H9 (cell line): ENCODE data around the gene NECAB2. TPM values are rescaled to one million over a fixed set of nuclear protein-coding genes. Genes with fewer than 3 reads are reported as not detected.

Source experiments
- DNase-seq: peaks from one replicate; pipeline ENCODE4 v3.0.0-alpha.2; 2017
- H2AFZ ChIP-seq: one replicate; pipeline ENCODE4 v1.6.1; 2013; ENCODE audit warnings: mild to moderate bottlenecking, low read length, control low read depth, moderate library complexity
- H2AK5ac ChIP-seq: 2 replicates; pipeline ENCODE4 v1.6.1; 2013; ENCODE audit warnings: low read length, control low read depth, mixed read lengths; ENCODE audit not compliant: insufficient read length
- H2BK120ac ChIP-seq: one replicate; pipeline ENCODE4 v1.6.1; 2013; ENCODE audit warnings: low read depth, mild to moderate bottlenecking, low read length, control low read depth, inconsistent platforms; ENCODE audit not compliant: poor library complexity, severe bottlenecking
- H2BK12ac ChIP-seq: 2 replicates; pipeline ENCODE4 v1.6.1; 2013; ENCODE audit warnings: low read length, control low read depth, mixed read lengths, low read depth; ENCODE audit not compliant: insufficient read length
- H2BK15ac ChIP-seq: 2 replicates; pipeline ENCODE4 v1.6.1; 2013; ENCODE audit warnings: low read depth, low read length, control low read depth
- H2BK20ac ChIP-seq: one replicate; pipeline ENCODE4 v1.6.1; 2013; ENCODE audit warnings: low read depth, mild to moderate bottlenecking, low read length, control low read depth, inconsistent platforms; ENCODE audit not compliant: poor library complexity, severe bottlenecking
- H2BK5ac ChIP-seq: 2 replicates; pipeline ENCODE4 v1.6.1; 2013; ENCODE audit warnings: low read length, control low read depth, mixed read lengths; ENCODE audit not compliant: insufficient read length
- H3K14ac ChIP-seq: 2 replicates; pipeline ENCODE4 v1.6.1; 2013; ENCODE audit warnings: low read length, control low read depth; ENCODE audit not compliant: insufficient read depth
- H3K18ac ChIP-seq: 2 replicates; pipeline ENCODE4 v1.6.1; 2013; ENCODE audit warnings: low read depth, mild to moderate bottlenecking, mixed read lengths, low read length, control low read depth; ENCODE audit not compliant: insufficient read length
- H3K23ac ChIP-seq: 2 replicates; pipeline ENCODE4 v1.6.1; 2013; ENCODE audit warnings: low read length, control low read depth, mixed read lengths, low read depth; ENCODE audit not compliant: insufficient read length
- H3K23me2 ChIP-seq: 2 replicates; pipeline ENCODE4 v1.6.1; 2013; ENCODE audit warnings: low read depth, mild to moderate bottlenecking, mixed read lengths, low read length, control low read depth; ENCODE audit not compliant: insufficient read length, poor library complexity, severe bottlenecking
- H3K27ac ChIP-seq: 2 replicates; pipeline ENCODE4 v1.5.1; 2013; ENCODE audit warnings: low read length, control low read depth, mixed read lengths, low read depth; ENCODE audit not compliant: insufficient read length
- H3K27me3 ChIP-seq: 2 replicates; pipeline ENCODE4 v1.6.1; 2013; ENCODE audit warnings: low read length, control low read depth, inconsistent platforms; ENCODE audit not compliant: insufficient read depth
- H3K4ac ChIP-seq: 2 replicates; pipeline ENCODE4 v1.6.1; 2013; ENCODE audit warnings: low read depth, mild to moderate bottlenecking, control low read depth, inconsistent platforms, low read length, moderate library complexity
- H3K4me1 ChIP-seq: 2 replicates; pipeline ENCODE4 v1.6.1; 2013; ENCODE audit warnings: low read length, control low read depth, inconsistent platforms; ENCODE audit not compliant: insufficient read depth
- H3K4me2 ChIP-seq: 2 replicates; pipeline ENCODE4 v1.6.1; 2013; ENCODE audit warnings: low read length, control low read depth, mixed read lengths; ENCODE audit not compliant: insufficient read length, insufficient read depth
- H3K56ac ChIP-seq: 2 replicates; pipeline ENCODE4 v1.6.1; 2013; ENCODE audit warnings: low read depth, mild to moderate bottlenecking, mixed read lengths, low read length, control low read depth; ENCODE audit not compliant: insufficient read length
- H3K79me1 ChIP-seq: 2 replicates; pipeline ENCODE4 v1.6.1; 2013; ENCODE audit warnings: low read depth, mild to moderate bottlenecking, moderate library complexity, low read length, control low read depth, inconsistent platforms; ENCODE audit not compliant: insufficient read depth, poor library complexity, severe bottlenecking
- H3K79me2 ChIP-seq: 2 replicates; pipeline ENCODE4 v1.6.1; 2013; ENCODE audit warnings: low read length, control low read depth, inconsistent platforms; ENCODE audit not compliant: insufficient read depth
- H3K9ac ChIP-seq: 2 replicates; pipeline ENCODE4 v1.6.1; 2013; ENCODE audit warnings: low read length, control low read depth, mixed read lengths; ENCODE audit not compliant: insufficient read length; ENCODE audit errors: extremely low read depth
- H3K9me3 ChIP-seq: one replicate; pipeline ENCODE4 v1.6.1; 2013; ENCODE audit warnings: low read depth, low read length, inconsistent platforms; ENCODE audit not compliant: control insufficient read depth
- H3T11ph ChIP-seq: one replicate; pipeline ENCODE4 v1.6.1; 2013; ENCODE audit warnings: mild to moderate bottlenecking, low read length, control low read depth, inconsistent platforms
- H4K20me1 ChIP-seq: one replicate; pipeline ENCODE4 v1.6.1; 2013; ENCODE audit not compliant: control insufficient read depth, insufficient read length, insufficient read depth
- H4K5ac ChIP-seq: 2 replicates; pipeline ENCODE4 v1.6.1; 2013; ENCODE audit warnings: low read depth, mild to moderate bottlenecking, mixed read lengths, low read length, control low read depth; ENCODE audit not compliant: insufficient read length
- H4K8ac ChIP-seq: replicated peaks from 2 replicates; pipeline ENCODE4 v1.6.1; 2013; ENCODE audit warnings: low read length, control low read depth, mixed read lengths, low read depth; ENCODE audit not compliant: insufficient read length
- H4K91ac ChIP-seq: 2 replicates; pipeline ENCODE4 v1.6.1; 2013; ENCODE audit warnings: low read depth, mild to moderate bottlenecking, moderate library complexity, mixed read lengths, low read length, control low read depth; ENCODE audit not compliant: insufficient read length
- H3K27ac Mint-ChIP-seq, 3 experiments: 2 replicates in 2 of 3; 3 replicates in 1 of 3; pipeline ENCODE4 v1.8.0; 2020 to 2021; ENCODE audit warnings: mixed read lengths in 3 of 3, mild to moderate bottlenecking in 1 of 3, moderate library complexity in 1 of 3
- H3K27me3 Mint-ChIP-seq: 2 replicates; pipeline ENCODE4 v1.8.0; 2021; ENCODE audit warnings: low read depth, mild to moderate bottlenecking, moderate library complexity, mixed read lengths
- H3K36me3 Mint-ChIP-seq, 3 experiments: 2 replicates in 2 of 3; 3 replicates in 1 of 3; pipeline ENCODE4 v1.8.0; 2020 to 2021; ENCODE audit warnings: low read depth in 3 of 3, mixed read lengths in 3 of 3; ENCODE audit not compliant: insufficient read depth in 1 of 3
- H3K4me1 Mint-ChIP-seq, 2 experiments: 2 replicates each; pipeline ENCODE4 v1.8.0; 2020; ENCODE audit warnings: mixed read lengths in 2 of 2
- H3K4me3 Mint-ChIP-seq, 2 experiments: 2 replicates in 1 of 2; 3 replicates in 1 of 2; pipeline ENCODE4 v1.8.0; 2020 to 2021; ENCODE audit warnings: mild to moderate bottlenecking in 2 of 2, mixed read lengths in 2 of 2, moderate library complexity in 1 of 2
- H3K9me3 Mint-ChIP-seq, 2 experiments: 2 replicates in 1 of 2; 3 replicates in 1 of 2; pipeline ENCODE4 v1.8.0; 2020; ENCODE audit warnings: mild to moderate bottlenecking in 2 of 2, mixed read lengths in 2 of 2, moderate library complexity in 1 of 2
- CTCF ChIP-seq: fragments of 200-600 bp; sonication (generic); conservative IDR thresholded peaks from 3 replicates; pipeline ENCODE4 v1.8.0; 2021; ENCODE audit warnings: antibody characterized with exemption, mild to moderate bottlenecking
- WGBS: extraction: QIAGEN DNeasy Blood & Tissue Kit; methylation state at CpG from one replicate; pipeline ENCODE4 v1.1.7; 2013; ENCODE audit warnings: missing lambda C conversion rate, low lambda C conversion rate, mixed read lengths; ENCODE audit not compliant: insufficient read length; ENCODE audit errors: extremely low coverage; 5-methylcytosine and 5-hydroxymethylcytosine counted together
- total RNA-seq: library from RNA; stranded (reverse); gene quantifications from 2 replicates; pipeline ENCODE4 v1.2.1, GENCODE V29; 2021

Gene NECAB2
- total RNA-seq, 1 experiment from 2014 or later: 12.6 TPM

GRCh38 chr16:83949724-83950001 is 18.4 kb upstream of the NECAB2 start:
- Mint-ChIP-seq H3K36me3 (no peaks in the 10 kb centered on the region), H3K4me1 (peaks cover 8 to 14% of the 10 kb centered on the region in 2 experiments), H3K9me3 (no peaks in the 10 kb centered on the region; a peak in 2 of 5 replicates), H3K4me3 (no peak overlapping the region), H3K27me3 (peaks cover 2% of the 10 kb centered on the region; the same call in 1 of the 2 replicates), H3K27ac (peak overlapping the region in 1 of 3 experiments; percentile 67; a peak in 1 of 7 replicates)
- Histone ChIP-seq H3K27me3 (no peaks in the 10 kb centered on the region), H2BK20ac (no peak overlapping the region), H2BK5ac (no peak overlapping the region), H2AK5ac (no peak overlapping the region), H3K56ac (no peak overlapping the region), H3T11ph (no peak overlapping the region), H4K5ac (no peak overlapping the region), H3K79me1 (no peaks in the 10 kb centered on the region), H2BK15ac (no peak overlapping the region), H3K27ac (no peak overlapping the region), H4K20me1 (no peaks in the 10 kb centered on the region), H3K23ac (no peak overlapping the region), H3K9ac (no peak overlapping the region), H3K4me1 (no peaks in the 10 kb centered on the region), H2BK120ac (no peak overlapping the region), H4K91ac (no peak overlapping the region), H3K4ac (no peak overlapping the region), H3K18ac (no peak overlapping the region), H4K8ac (no peak overlapping the region), H3K4me2 (no peak overlapping the region), H3K14ac (no peak overlapping the region), H3K23me2 (no peaks in the 10 kb centered on the region), H2AFZ (no peak overlapping the region), H3K79me2 (no peaks in the 10 kb centered on the region), H3K9me3 (no peaks in the 10 kb centered on the region), H2BK12ac (no peak overlapping the region)
- DNase-seq: no peak
- TF ChIP-seq CTCF: no peak
- WGBS: no CpG with 5 or more reads among the region's 5 CpGs
